ENCODE measurements around the gene CP. TPM values are rescaled to one million over a fixed set of nuclear protein-coding genes. Genes with fewer than 3 reads are reported as not detected.

Gene CP
- total and polyA plus RNA-seq, 9 of the 15 experiments (the other 6 are each of a cell fraction or from before 2014, with no cell fraction given), result 0.30 to 0.75 TPM; not detected in 7

DNA sequence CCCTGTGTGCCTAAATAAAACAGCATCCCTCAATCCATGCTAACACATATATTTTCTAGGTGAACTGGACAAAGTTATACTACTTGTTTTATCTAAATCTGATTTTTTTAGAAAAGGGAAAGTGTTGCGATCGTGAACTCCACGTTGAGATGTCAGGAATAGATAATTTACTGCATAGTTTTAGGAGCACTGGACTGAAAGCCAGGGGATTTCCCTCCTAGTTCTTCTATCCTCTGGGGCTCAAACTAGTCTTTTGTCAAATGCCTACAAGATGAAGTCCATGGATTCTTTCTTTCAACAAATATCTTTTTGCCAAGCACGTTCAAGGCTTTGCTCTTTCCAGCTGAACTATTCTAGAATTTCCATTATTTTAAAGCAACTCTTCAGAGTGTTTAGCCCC, 92.8 kb downstream of the CP start (continued):
- TF ChIP-seq, protein P1, sequence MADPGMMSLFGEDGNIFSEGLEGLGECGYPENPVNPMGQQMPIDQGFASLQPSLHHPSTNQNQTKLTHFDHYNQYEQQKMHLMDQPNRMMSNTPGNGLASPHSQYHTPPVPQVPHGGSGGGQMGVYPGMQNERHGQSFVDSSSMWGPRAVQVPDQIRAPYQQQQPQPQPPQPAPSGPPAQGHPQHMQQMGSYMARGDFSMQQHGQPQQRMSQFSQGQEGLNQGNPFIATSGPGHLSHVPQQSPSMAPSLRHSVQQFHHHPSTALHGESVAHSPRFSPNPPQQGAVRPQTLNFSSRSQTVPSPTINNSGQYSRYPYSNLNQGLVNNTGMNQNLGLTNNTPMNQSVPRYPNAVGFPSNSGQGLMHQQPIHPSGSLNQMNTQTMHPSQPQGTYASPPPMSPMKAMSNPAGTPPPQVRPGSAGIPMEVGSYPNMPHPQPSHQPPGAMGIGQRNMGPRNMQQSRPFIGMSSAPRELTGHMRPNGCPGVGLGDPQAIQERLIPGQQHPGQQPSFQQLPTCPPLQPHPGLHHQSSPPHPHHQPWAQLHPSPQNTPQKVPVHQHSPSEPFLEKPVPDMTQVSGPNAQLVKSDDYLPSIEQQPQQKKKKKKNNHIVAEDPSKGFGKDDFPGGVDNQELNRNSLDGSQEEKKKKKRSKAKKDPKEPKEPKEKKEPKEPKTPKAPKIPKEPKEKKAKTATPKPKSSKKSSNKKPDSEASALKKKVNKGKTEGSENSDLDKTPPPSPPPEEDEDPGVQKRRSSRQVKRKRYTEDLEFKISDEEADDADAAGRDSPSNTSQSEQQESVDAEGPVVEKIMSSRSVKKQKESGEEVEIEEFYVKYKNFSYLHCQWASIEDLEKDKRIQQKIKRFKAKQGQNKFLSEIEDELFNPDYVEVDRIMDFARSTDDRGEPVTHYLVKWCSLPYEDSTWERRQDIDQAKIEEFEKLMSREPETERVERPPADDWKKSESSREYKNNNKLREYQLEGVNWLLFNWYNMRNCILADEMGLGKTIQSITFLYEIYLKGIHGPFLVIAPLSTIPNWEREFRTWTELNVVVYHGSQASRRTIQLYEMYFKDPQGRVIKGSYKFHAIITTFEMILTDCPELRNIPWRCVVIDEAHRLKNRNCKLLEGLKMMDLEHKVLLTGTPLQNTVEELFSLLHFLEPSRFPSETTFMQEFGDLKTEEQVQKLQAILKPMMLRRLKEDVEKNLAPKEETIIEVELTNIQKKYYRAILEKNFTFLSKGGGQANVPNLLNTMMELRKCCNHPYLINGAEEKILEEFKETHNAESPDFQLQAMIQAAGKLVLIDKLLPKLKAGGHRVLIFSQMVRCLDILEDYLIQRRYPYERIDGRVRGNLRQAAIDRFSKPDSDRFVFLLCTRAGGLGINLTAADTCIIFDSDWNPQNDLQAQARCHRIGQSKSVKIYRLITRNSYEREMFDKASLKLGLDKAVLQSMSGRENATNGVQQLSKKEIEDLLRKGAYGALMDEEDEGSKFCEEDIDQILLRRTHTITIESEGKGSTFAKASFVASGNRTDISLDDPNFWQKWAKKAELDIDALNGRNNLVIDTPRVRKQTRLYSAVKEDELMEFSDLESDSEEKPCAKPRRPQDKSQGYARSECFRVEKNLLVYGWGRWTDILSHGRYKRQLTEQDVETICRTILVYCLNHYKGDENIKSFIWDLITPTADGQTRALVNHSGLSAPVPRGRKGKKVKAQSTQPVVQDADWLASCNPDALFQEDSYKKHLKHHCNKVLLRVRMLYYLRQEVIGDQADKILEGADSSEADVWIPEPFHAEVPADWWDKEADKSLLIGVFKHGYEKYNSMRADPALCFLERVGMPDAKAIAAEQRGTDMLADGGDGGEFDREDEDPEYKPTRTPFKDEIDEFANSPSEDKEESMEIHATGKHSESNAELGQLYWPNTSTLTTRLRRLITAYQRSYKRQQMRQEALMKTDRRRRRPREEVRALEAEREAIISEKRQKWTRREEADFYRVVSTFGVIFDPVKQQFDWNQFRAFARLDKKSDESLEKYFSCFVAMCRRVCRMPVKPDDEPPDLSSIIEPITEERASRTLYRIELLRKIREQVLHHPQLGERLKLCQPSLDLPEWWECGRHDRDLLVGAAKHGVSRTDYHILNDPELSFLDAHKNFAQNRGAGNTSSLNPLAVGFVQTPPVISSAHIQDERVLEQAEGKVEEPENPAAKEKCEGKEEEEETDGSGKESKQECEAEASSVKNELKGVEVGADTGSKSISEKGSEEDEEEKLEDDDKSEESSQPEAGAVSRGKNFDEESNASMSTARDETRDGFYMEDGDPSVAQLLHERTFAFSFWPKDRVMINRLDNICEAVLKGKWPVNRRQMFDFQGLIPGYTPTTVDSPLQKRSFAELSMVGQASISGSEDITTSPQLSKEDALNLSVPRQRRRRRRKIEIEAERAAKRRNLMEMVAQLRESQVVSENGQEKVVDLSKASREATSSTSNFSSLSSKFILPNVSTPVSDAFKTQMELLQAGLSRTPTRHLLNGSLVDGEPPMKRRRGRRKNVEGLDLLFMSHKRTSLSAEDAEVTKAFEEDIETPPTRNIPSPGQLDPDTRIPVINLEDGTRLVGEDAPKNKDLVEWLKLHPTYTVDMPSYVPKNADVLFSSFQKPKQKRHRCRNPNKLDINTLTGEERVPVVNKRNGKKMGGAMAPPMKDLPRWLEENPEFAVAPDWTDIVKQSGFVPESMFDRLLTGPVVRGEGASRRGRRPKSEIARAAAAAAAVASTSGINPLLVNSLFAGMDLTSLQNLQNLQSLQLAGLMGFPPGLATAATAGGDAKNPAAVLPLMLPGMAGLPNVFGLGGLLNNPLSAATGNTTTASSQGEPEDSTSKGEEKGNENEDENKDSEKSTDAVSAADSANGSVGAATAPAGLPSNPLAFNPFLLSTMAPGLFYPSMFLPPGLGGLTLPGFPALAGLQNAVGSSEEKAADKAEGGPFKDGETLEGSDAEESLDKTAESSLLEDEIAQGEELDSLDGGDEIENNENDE (IDR thresholded peaks at IDR 0.05; ENCODE audit: low read depth, low read length), result no peak
- TF ChIP-seq POLR2AphosphoS2 (IDR thresholded peaks at IDR 0.05; ENCODE audit: low read length) (no peak), MAFG (tag; conservative IDR thresholded peaks at IDR 0.05) (no peak), CBX5 (IDR thresholded peaks at IDR 0.05; ENCODE audit: borderline replicate concordance, low read depth) (no peak), SRSF9 (IDR thresholded peaks at IDR 0.05; ENCODE audit: borderline replicate concordance, low read depth, low read length) (no peak), ZNF212 (CRISPR knock-in tag; IDR thresholded peaks at IDR 0.05) (no peak), ZSCAN29 (IDR thresholded peaks at IDR 0.05) (no peak), SRF (CRISPR knock-in tag; IDR thresholded peaks at IDR 0.05) (no peak)
